ENCODE data around the gene XPR1.

Gene XPR1

GRCh38 chr1:180631766-180632325 is at the start of gene XPR1:
TSS of gene XPR1 (plus strand) at chr1:180632022. CDS start at chr1:180632202, 180 bp downstream.
- peak; percentile 98 for DNase-seq (ENCODE audit: low read depth in 2 of 2)

GRCh38 chr1:180584869-180585268 is 47.0 kb upstream of the XPR1 start:
- no peak for DNase-seq (ENCODE audit: low read depth in 2 of 2)

GRCh38 chr1:180585994-180586359 is 45.8 kb upstream of the XPR1 start:
- no peak for DNase-seq (ENCODE audit: low read depth in 2 of 2)

GRCh38 chr1:180586671-180587155 is 45.1 kb upstream of the XPR1 start:
- DNase-seq (ENCODE audit: low read depth in 2 of 2): no peak

- no peak for DNase-seq (ENCODE audit: low read depth in 2 of 2)
Measured at GRCh38 chr1:180588121-180588520, 43.7 kb upstream of the XPR1 start.

- DNase-seq (ENCODE audit: low read depth in 2 of 2): no peak
Measured at GRCh38 chr1:180590889-180591288, 40.9 kb upstream of the XPR1 start.

- no peak for DNase-seq (ENCODE audit: low read depth in 2 of 2)
Measured at GRCh38 chr1:180593382-180593781, 38.4 kb upstream of the XPR1 start.

- no peak for DNase-seq (ENCODE audit: low read depth in 2 of 2)
Measured at GRCh38 chr1:180594723-180595122, 37.1 kb upstream of the XPR1 start.

GRCh38 chr1:180595966-180596365 is 35.9 kb upstream of the XPR1 start:
- DNase-seq (ENCODE audit: low read depth in 2 of 2): no peak

- DNase-seq (ENCODE audit: low read depth in 2 of 2): no peak
Measured at GRCh38 chr1:180597520-180597919, 34.3 kb upstream of the XPR1 start.

- DNase-seq (ENCODE audit: low read depth in 2 of 2): no peak
Measured at GRCh38 chr1:180598333-180598974, 33.4 kb upstream of the XPR1 start.

- no peak for DNase-seq (ENCODE audit: low read depth in 2 of 2)
Measured at GRCh38 chr1:180600343-180600742, 31.5 kb upstream of the XPR1 start.

GRCh38 chr1:180601512-180601911 is 30.3 kb upstream of the XPR1 start:
- DNase-seq (ENCODE audit: low read depth in 2 of 2): no peak

GRCh38 chr1:180603223-180603849 is 28.5 kb upstream of the XPR1 start:
- DNase-seq (ENCODE audit: low read depth in 2 of 2): no peak

- no peak for DNase-seq (ENCODE audit: low read depth in 2 of 2)
Measured at GRCh38 chr1:180603850-180604226, 28.0 kb upstream of the XPR1 start.

- no peak for DNase-seq (ENCODE audit: low read depth in 2 of 2)
Measured at GRCh38 chr1:180606155-180606554, 25.7 kb upstream of the XPR1 start.

GRCh38 chr1:180609643-180610555 is 21.9 kb upstream of the XPR1 start:
- no peak for DNase-seq (ENCODE audit: low read depth in 2 of 2)

GRCh38 chr1:180610556-180611015 is 21.2 kb upstream of the XPR1 start:
- DNase-seq (ENCODE audit: low read depth in 2 of 2): no peak

- DNase-seq (ENCODE audit: low read depth in 2 of 2): no peak
Measured at GRCh38 chr1:180611016-180611930, 20.5 kb upstream of the XPR1 start.

- DNase-seq (ENCODE audit: low read depth in 2 of 2): no peak
Measured at GRCh38 chr1:180612632-180613031, 19.2 kb upstream of the XPR1 start.

- DNase-seq (ENCODE audit: low read depth in 2 of 2): no peak
Measured at GRCh38 chr1:180614730-180615129, 17.1 kb upstream of the XPR1 start.

All from stimulated activated CD4-positive, alpha-beta T cell treated with anti-CD3 and anti-CD28 coated beads, Interleukin-4, amount 100 ng/mL, for 48 hours (primary cell).